Endothelial cell of umbilical vein (primary cell): Measurements from ENCODE around the gene DDX10. TPM values are rescaled to one million over a fixed set of nuclear protein-coding genes. Genes with fewer than 3 reads are reported as not detected.

Source experiments
- BruUV-seq: library from RNA; stranded (reverse); fragments of 400-500 nt; replicated peaks from 2 replicates; lab custom pipeline; 2021; lab: Mats Ljungman, UMichigan
- CTCF ChIA-PET: fragments of 300-600, 350-600 bp; sonication (Branson Sonifier 250); formaldehyde crosslinking; loops from one replicate; lab custom pipeline; 2021; ENCODE audit warnings: antibody characterized with exemption, inconsistent platforms; lab: Charles Lee
- POLR2A ChIA-PET: fragments of 300-600, 350-600 bp; sonication (Branson Sonifier 250); formaldehyde crosslinking; loops from one replicate; lab custom pipeline; 2021; ENCODE audit warnings: antibody characterized with exemption, inconsistent platforms; lab: Charles Lee
- DNase-seq: peaks from one replicate; pipeline ENCODE4 v3.0.0-alpha.2; 2011; ENCODE audit warnings: low read depth, low spot score
- FAIRE-seq: peaks from 2 replicates; lab custom pipeline; 2011; peaks lifted over from hg19 to GRCh38; lab: Jason Lieb, UNC
- H2AFZ ChIP-seq: 2 replicates; pipeline ENCODE4 v1.6.0; 2012; ENCODE audit warnings: low read depth, low read length, control low read depth, inconsistent platforms
- H3K27ac ChIP-seq: 2 replicates; pipeline ENCODE4 v1.5.1; 2011; ENCODE audit warnings: low read depth, mild to moderate bottlenecking, control low read depth, low read length, moderate library complexity; ENCODE audit not compliant: insufficient read depth
- H3K27me3 ChIP-seq, 2 experiments: 2 replicates each; pipeline versions ENCODE4 v1.6.0 to v1.6.1; 2011; ENCODE audit warnings: low read length in 2 of 2, mixed read lengths in 1 of 2; ENCODE audit not compliant: control insufficient read depth in 2 of 2, insufficient read depth in 2 of 2
- H3K36me3 ChIP-seq, 2 experiments: 2 replicates in 1 of 2; 3 replicates in 1 of 2; pipeline ENCODE4 v1.5.1; 2011; ENCODE audit warnings: low read length in 2 of 2, mild to moderate bottlenecking in 1 of 2, moderate library complexity in 1 of 2; ENCODE audit not compliant: control insufficient read depth in 2 of 2, insufficient read depth in 2 of 2; ENCODE audit errors: extremely low read depth in 1 of 2
- H3K4me1 ChIP-seq: 3 replicates; pipeline ENCODE4 v1.5.1; 2011; ENCODE audit warnings: mild to moderate bottlenecking, low read length; ENCODE audit not compliant: control insufficient read depth, insufficient read depth; ENCODE audit errors: extremely low read depth
- H3K4me2 ChIP-seq: 2 replicates; pipeline ENCODE4 v1.6.1; 2011; ENCODE audit warnings: low read length, control low read depth, mixed read lengths; ENCODE audit not compliant: insufficient read depth
- H3K4me3 ChIP-seq, 3 experiments: fragments of 200-600 bp in 1 of 3; sonication (generic), shearing (Covaris generic) in 1 of 3; replicated peaks in 1 of 3; 2 replicates each; pipeline ENCODE4 v1.5.1; 2011 to 2016; ENCODE audit warnings: control low read depth in 3 of 3, low read length in 3 of 3, mild to moderate bottlenecking in 2 of 3, inconsistent platforms in 1 of 3, low read depth in 1 of 3, moderate library complexity in 1 of 3; ENCODE audit not compliant: insufficient read depth in 1 of 3
- H3K79me2 ChIP-seq: 2 replicates; pipeline ENCODE4 v1.6.0; 2012; ENCODE audit warnings: low read length, inconsistent platforms; ENCODE audit not compliant: control insufficient read depth, insufficient read depth
- H3K9ac ChIP-seq: replicated peaks from 2 replicates; pipeline ENCODE3; 2011; ENCODE audit warnings: low read length, control low read depth; ENCODE audit not compliant: insufficient read depth; ENCODE audit errors: extremely low read depth
- H3K9me1 ChIP-seq: replicated peaks from 3 replicates; pipeline ENCODE4 v1.6.0; 2011; ENCODE audit warnings: mild to moderate bottlenecking, low read length; ENCODE audit not compliant: control insufficient read depth, insufficient read depth; ENCODE audit errors: extremely low read depth
- H3K9me3 ChIP-seq: replicated peaks from 2 replicates; pipeline ENCODE4 v1.5.1; 2012; ENCODE audit warnings: low read length, inconsistent platforms; ENCODE audit not compliant: control insufficient read depth, insufficient read depth
- H4K20me1 ChIP-seq: replicated peaks from 2 replicates; pipeline ENCODE3; 2011; ENCODE audit warnings: mild to moderate bottlenecking, low read length; ENCODE audit not compliant: control insufficient read depth, insufficient read depth; ENCODE audit errors: extremely low read depth
- CTCF ChIP-seq, 2 donors: IDR thresholded peaks; 1 replicate in 1 of 2; 2 replicates in 1 of 2; pipeline ENCODE4 v1.5.1; 2011; ENCODE audit warnings: low read length in 2 of 2, mild to moderate bottlenecking in 2 of 2, moderate library complexity in 2 of 2, control low read depth in 1 of 2, inconsistent platforms in 1 of 2, low read depth in 1 of 2; ENCODE audit not compliant: insufficient read depth in 1 of 2; ENCODE audit errors: extremely low read depth in 1 of 2
- EZH2 ChIP-seq: IDR thresholded peaks from 2 replicates; pipeline ENCODE4 v1.6.1; 2012; ENCODE audit warnings: borderline replicate concordance, low read depth, mild to moderate bottlenecking, moderate library complexity, low read length, inconsistent platforms; ENCODE audit not compliant: severe bottlenecking
- FOS ChIP-seq: IDR thresholded peaks from 2 replicates; pipeline ENCODE4 v1.6.1; 2011; ENCODE audit warnings: mild to moderate bottlenecking, low read length, moderate library complexity, borderline replicate concordance; ENCODE audit not compliant: insufficient read depth
- GATA2 ChIP-seq: IDR thresholded peaks from 2 replicates; pipeline ENCODE4 v1.7.0; 2011; ENCODE audit warnings: low read depth, mild to moderate bottlenecking, moderate library complexity, mixed read lengths, low read length; ENCODE audit not compliant: insufficient read length, insufficient read depth
- JUN ChIP-seq: IDR thresholded peaks from 2 replicates; pipeline ENCODE4 v1.6.1; 2011; ENCODE audit warnings: borderline replicate concordance, low read depth; ENCODE audit not compliant: insufficient read length, insufficient read depth
- MAX ChIP-seq: IDR thresholded peaks from 2 replicates; pipeline ENCODE4 v1.6.1; 2011; ENCODE audit not compliant: insufficient read depth, insufficient read length
- POLR2A ChIP-seq: IDR thresholded peaks from 2 replicates; pipeline ENCODE4 v1.6.1; 2012; ENCODE audit warnings: low read depth, mild to moderate bottlenecking, control low read depth, low read length
- POLR2AphosphoS5 ChIP-seq: IDR thresholded peaks from 2 replicates; pipeline ENCODE4 v1.6.1; 2012; ENCODE audit warnings: low read depth, mild to moderate bottlenecking, control low read depth, low read length, moderate library complexity; ENCODE audit not compliant: insufficient read depth
- dilution Hi-C: fragments of 300-500 bp; cut with MboI; formaldehyde crosslinking; loops from one replicate; pipeline ENCODE4 v1.15.0; 2019; ENCODE audit warnings: low sequenced_read_pairs; ENCODE audit not compliant: extremely low pct_ligation_motif_present
- intact Hi-C: fragments of 100-400 bp; cut with micrococcal nuclease; formaldehyde crosslinking; loops from one replicate; pipeline ENCODE4 v1.10.0; 2022
- polyA plus RNA-seq, 4 experiments: library from polyadenylated mRNA; depleted of rRNA in 3 of 4; stranded (reverse) in 3 of 4; unstranded in 1 of 4; fragments of >200 nt; gene quantifications; 2 replicates each; pipeline versions ENCODE4 v1.2.1 to v1.2.3, GENCODE V29; 2011 to 2012; ENCODE audit warnings: missing spikeins in 1 of 4
- total RNA-seq: library from RNA; stranded (reverse); gene quantifications from 2 replicates; pipeline ENCODE4 v1.2.3, GENCODE V29; 2021

The DDX10 gene
- total and polyA plus RNA-seq, 2 donors (not counting 3 experiments of a cell fraction or from before 2014, with no cell fraction given), result 29.8 to 35.2 TPM

- Histone ChIP-seq H3K27ac (no peak overlapping the region), H3K9me3 (no peaks in the 10 kb centered on the region), H2AFZ (no peak overlapping the region), H4K20me1 (no peaks in the 10 kb centered on the region), H3K9me1 (no peaks in the 10 kb centered on the region), H3K27me3 (no peaks in the 10 kb centered on the region), H3K79me2 (peaks cover 54% of the 10 kb centered on the region), H3K4me3 (no peak overlapping the region), H3K36me3 (no peaks in the 10 kb centered on the region), H3K4me1 (no peaks in the 10 kb centered on the region), H3K9ac (no peak overlapping the region), H3K4me2 (no peak overlapping the region)
- dilution Hi-C loops (no loop called here), intact Hi-C loops (no loop called here)
- no peak for DNase-seq
- ChIA-PET POLR2A (no interaction called here), CTCF (interaction anchor here (1.1 to 2.6 kb wide), 6 partner anchors 10 to 911 kb away, joined by 3 to 15 read pairs (median 4); no protein-coding TSS in a partner anchor)
- no peak for FAIRE-seq
- TF ChIP-seq FOS, result no peak
- TF ChIP-seq GATA2, result no peak
- no peak for TF ChIP-seq MAX
- no peak for TF ChIP-seq POLR2A
- TF ChIP-seq CTCF (IDR thresholded peaks at IDR 0.05; ENCODE audit: extremely low read depth in 1 of 2, insufficient read depth in 1 of 2, low read depth in 1 of 2, low read length in 2 of 2), result no peak
- TF ChIP-seq JUN, result no peak
- no peak for TF ChIP-seq POLR2AphosphoS5
- TF ChIP-seq EZH2, result no peak
- BruUV-seq, result no TSS peak
Observed at GRCh38 chr11:108786281-108786990, 121.6 kb downstream of the DDX10 start.
